ENCODE measurements around the gene PLA1A.
"Not testable (repeated sequence)": the region's sequence is repeated elsewhere in the genome, so short reads cannot be mapped to it uniquely, and the experiment has no call there.

The PLA1A gene

GRCh38 chr3:119662604-119663373 is 65.1 kb downstream of the PLA1A start:
- DNase-seq (ENCODE audit: low spot score), result no peak

GRCh38 chr3:119663885-119664284 is 66.2 kb downstream of the PLA1A start:
- DNase-seq (ENCODE audit: low spot score), result no peak

DNA sequence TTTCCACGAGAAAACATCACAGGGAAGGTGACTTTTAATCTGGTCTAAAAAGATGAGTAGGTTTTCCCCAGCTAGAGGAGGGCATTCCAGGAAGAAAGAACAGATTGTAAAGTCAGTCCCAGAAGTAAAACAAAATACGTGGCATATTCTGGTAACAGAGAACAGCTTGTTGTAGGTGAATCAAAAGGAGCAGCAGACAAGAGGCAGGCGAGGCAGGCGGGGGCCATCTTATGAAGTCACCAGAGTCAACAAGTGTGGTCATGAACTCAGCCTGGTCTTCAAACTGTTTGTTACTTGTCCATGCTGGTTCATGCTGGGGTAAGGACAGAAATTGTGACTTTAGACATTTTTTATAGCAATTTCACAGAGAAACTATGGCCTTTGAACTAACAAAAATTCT is 66.7 kb downstream of the PLA1A start:
- DNase-seq (ENCODE audit: low spot score), result no peak

GRCh38 chr3:119664850-119665379 is 67.2 kb downstream of the PLA1A start:
- DNase-seq (ENCODE audit: low spot score), result no peak

DNA sequence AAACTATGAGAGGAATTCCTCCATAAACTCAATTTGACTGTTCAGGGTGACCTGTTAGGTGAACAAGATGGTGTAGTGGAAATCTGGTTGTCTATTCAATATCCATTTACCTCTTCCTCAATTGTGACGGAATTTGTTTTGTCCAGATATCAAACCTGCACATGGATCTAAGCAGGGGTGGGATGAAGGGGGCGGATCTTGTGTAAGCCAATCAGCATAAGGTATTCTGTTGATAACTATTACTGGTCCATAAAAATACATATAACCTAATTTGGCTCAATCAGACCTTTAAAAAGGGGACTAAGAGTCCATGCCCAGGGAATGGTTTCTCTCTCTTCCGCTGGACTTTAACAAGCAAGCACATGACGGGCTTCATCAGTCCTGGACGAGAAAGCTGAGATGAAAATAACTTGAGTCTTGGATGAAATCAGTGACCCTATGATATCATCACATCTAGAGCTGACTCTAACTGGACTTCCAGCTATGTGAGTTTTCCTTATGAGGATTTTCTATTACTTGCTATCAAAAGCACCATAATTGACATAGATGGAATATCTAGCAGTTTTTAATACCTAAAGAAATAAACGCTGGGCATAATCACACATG is 68.4 kb downstream of the PLA1A start:
- DNase-seq (ENCODE audit: low spot score), result no peak

DNA sequence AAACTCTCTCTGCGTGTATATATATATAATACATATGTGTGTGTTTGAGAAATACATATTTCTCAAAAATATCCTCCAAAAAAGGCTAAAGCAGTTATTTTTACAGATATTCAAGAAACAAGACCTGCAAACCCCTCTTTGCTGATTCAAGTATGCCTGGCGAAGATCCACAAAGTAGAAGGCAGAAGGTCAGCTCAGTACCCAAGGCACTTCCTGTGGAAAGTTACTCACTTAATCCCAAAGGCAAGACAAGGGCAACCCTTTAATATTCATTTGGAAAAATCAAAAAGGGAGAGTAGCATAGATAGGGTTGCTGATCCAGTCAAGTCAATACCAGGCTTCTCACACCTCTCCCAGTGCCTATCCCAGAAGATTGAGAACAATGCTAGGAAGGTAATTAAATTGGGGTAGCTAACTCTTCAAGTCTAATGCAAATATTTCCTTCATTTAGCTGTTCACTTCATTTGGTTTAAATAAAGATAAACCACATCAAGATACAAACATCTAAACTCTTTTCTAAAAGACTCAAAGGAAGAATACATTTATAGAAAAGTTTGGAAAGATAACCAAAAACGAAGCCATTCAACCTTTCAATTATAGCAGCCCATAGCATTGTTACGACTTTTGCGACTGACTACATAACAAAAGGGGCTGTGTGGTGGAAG is 72.4 kb downstream of the PLA1A start:
- no peak for DNase-seq (ENCODE audit: low spot score)

- DNase-seq (ENCODE audit: low spot score), result no peak
These were observed 75.1 kb downstream of the PLA1A start for GRCh38 chr3:119672776-119673175.

GRCh38 chr3:119673875-119674274 is 76.2 kb downstream of the PLA1A start:
- DNase-seq (ENCODE audit: low spot score), result no peak

DNA sequence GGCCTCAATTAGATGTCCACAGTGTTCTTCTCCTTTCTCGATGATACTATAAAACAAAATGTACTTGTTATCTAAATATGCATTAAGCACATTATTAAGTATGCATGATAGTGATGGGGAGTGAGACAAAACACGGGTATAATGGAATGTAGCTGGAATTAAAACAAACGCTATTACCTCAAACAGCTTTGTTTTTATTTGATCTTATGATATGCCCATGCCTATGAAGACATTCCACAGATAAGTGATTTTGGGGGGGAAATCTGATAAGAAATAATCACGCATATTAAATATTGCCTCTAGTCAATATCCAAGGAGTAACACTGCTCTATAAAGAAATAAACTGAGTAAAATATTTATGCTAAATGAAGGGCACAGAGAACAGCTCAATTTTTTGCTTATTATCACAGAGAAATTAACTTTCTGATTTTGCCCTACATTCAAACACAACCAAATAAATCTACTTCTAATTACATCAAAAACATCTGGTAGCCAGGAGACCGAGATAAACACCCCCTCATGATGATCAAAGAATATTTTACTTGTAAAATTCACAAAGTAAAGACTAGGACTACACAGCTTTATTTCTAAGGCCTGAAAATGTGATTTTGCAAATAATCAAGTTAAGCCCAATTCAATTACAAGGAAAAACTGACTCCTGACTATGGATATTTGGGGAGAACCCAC is 77.6 kb downstream of the PLA1A start:
- no peak for DNase-seq (ENCODE audit: low spot score)

- no peak for DNase-seq (ENCODE audit: low spot score)
These were observed 78.3 kb downstream of the PLA1A start for GRCh38 chr3:119676020-119676419.

- peak; percentile 92 for DNase-seq (ENCODE audit: low spot score)
These were observed 79.3 kb downstream of the PLA1A start, which contains the start of gene COX17 for GRCh38 chr3:119676771-119677640. TSS of gene COX17 (minus strand) at chr3:119677406. CDS start at chr3:119677310, 96 bp downstream.

DNA sequence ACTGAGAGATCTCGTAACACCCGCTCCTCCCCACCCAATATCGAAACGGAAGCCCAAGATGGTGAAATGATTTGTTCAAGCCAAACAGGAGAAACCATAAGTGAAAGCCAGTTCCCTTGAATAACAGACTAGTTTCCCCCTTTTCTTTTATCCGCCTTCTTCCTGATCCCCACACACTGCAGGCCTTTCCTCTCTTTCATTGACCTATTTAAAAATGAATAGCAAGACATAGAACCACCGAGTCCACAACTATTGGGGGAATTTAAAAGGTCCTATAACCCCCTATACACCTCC is 79.9 kb downstream of the PLA1A start:
- DNase-seq (ENCODE audit: low spot score), result no peak

DNA sequence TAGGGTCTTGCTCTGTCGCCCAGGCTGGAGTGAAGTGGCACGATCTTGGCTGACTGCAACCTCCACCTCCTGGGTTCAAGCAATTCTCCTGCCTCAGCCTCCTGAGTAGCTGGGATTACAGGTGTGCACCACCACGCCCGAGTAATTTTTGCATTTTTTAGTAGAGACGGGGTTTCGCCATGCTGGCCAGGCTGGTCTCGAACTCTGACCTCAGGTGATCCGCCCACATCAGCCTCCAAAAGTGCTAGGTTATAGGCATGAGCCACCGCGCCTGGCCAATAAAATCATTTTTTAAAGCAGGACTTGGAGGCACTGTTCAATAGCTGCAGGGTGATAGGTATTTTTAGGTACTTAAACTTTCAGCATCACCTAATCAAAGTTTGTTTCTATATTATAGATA is 80.5 kb downstream of the PLA1A start:
- not testable (repeated sequence) for DNase-seq (ENCODE audit: low spot score)
